IMR-90 (cell line): ENCODE results near the gene BTG3. TPM values are rescaled to one million over a fixed set of nuclear protein-coding genes. Genes with fewer than 3 reads are reported as not detected.

Experiments
- ATAC-seq: fragments of 200-7000 bp; cut with Tn5 transposase; 2 replicates; pipeline ENCODE4 v1.9.1; 2020; ENCODE audit warnings: low read depth, mild to moderate bottlenecking, moderate library complexity
- BruUV-seq: library from RNA; stranded (reverse); fragments of 400-500 nt; replicated peaks from 2 replicates; lab custom pipeline; 2021; lab: Mats Ljungman, UMichigan
- CTCF ChIA-PET: fragments of 300-600 bp; formaldehyde crosslinking; extraction: SDS; loops from one replicate; lab custom pipeline; 2021; ENCODE audit warnings: antibody characterized with exemption; lab: Yijun Ruan, JAX
- POLR2A ChIA-PET: fragments of 300-600 bp; sonication (Branson Sonifier 250); formaldehyde crosslinking; loops from one replicate; lab custom pipeline; 2022; ENCODE audit warnings: antibody characterized with exemption; ENCODE audit not compliant: unreplicated experiment; lab: Charles Lee
- DNase-seq: peaks from one replicate; pipeline ENCODE4 v3.0.0; 2013
- H2AFZ ChIP-seq: replicated peaks from 2 replicates; pipeline ENCODE3; 2013; ENCODE audit warnings: low read length, mild to moderate bottlenecking; ENCODE audit not compliant: poor library complexity
- H2AK5ac ChIP-seq: 2 replicates; pipeline ENCODE4 v1.6.1; 2013; ENCODE audit warnings: low read depth, low read length, inconsistent platforms
- H2AK9ac ChIP-seq: replicated peaks from 2 replicates; pipeline ENCODE3; 2013; ENCODE audit warnings: mild to moderate bottlenecking, low read depth, low read length, moderate library complexity; ENCODE audit not compliant: poor library complexity
- H2BK120ac ChIP-seq: 2 replicates; pipeline ENCODE4 v1.6.1; 2013; ENCODE audit warnings: low read depth, low read length, inconsistent platforms
- H2BK15ac ChIP-seq: 3 replicates; pipeline ENCODE4 v1.6.1; 2013; ENCODE audit warnings: low read depth, low read length, inconsistent platforms
- H2BK20ac ChIP-seq: 2 replicates; pipeline ENCODE4 v1.6.1; 2013; ENCODE audit warnings: low read depth, mild to moderate bottlenecking, inconsistent platforms, low read length, moderate library complexity
- H2BK5ac ChIP-seq: 2 replicates; pipeline ENCODE4 v1.6.1; 2013; ENCODE audit warnings: mild to moderate bottlenecking, low read depth, low read length, inconsistent platforms; ENCODE audit not compliant: poor library complexity, severe bottlenecking
- H3K14ac ChIP-seq: replicated peaks from 2 replicates; pipeline ENCODE4 v1.6.1; 2013; ENCODE audit warnings: low read depth, low read length, inconsistent platforms
- H3K18ac ChIP-seq: 2 replicates; pipeline ENCODE4 v1.6.1; 2013; ENCODE audit warnings: low read depth, low read length, control low read depth
- H3K23ac ChIP-seq: 2 replicates; pipeline ENCODE4 v1.6.1; 2013; ENCODE audit warnings: low read depth, low read length, inconsistent platforms
- H3K27ac ChIP-seq: 2 replicates; pipeline ENCODE4 v1.5.1; 2013; ENCODE audit warnings: mild to moderate bottlenecking, control low read depth, low read length; ENCODE audit not compliant: insufficient read depth
- H3K27me3 ChIP-seq: 2 replicates; pipeline ENCODE4 v1.6.1; 2013; ENCODE audit warnings: low read length; ENCODE audit not compliant: control insufficient read depth, insufficient read depth
- H3K36me3 ChIP-seq: 2 replicates; pipeline ENCODE4 v1.6.1; 2013; ENCODE audit warnings: low read length, mixed read lengths; ENCODE audit not compliant: control insufficient read depth, insufficient read depth
- H3K4ac ChIP-seq: 2 replicates; pipeline ENCODE4 v1.6.1; 2013; ENCODE audit warnings: low read depth, low read length, inconsistent platforms
- H3K4me1 ChIP-seq: 2 replicates; pipeline ENCODE4 v1.6.1; 2013; ENCODE audit warnings: low read length, mixed read lengths; ENCODE audit not compliant: control insufficient read depth, insufficient read depth
- H3K4me2 ChIP-seq: 2 replicates; pipeline ENCODE4 v1.6.1; 2013; ENCODE audit warnings: low read depth, mild to moderate bottlenecking, control low read depth, low read length, moderate library complexity
- H3K4me3 ChIP-seq: 2 replicates; pipeline ENCODE4 v1.5.1; 2013; ENCODE audit warnings: low read depth, mild to moderate bottlenecking, control low read depth, low read length, moderate library complexity; ENCODE audit not compliant: insufficient read depth
- H3K56ac ChIP-seq: 2 replicates; pipeline ENCODE4 v1.6.1; 2013; ENCODE audit warnings: low read length, inconsistent platforms; ENCODE audit not compliant: insufficient read depth; ENCODE audit errors: extremely low read depth
- H3K79me1 ChIP-seq, 2 experiments: 2 replicates each; pipeline ENCODE4 v1.6.1; 2013; ENCODE audit warnings: low read length in 2 of 2, inconsistent platforms in 1 of 2, low read depth in 1 of 2
- H3K9ac ChIP-seq: 2 replicates; pipeline ENCODE4 v1.6.1; 2013; ENCODE audit warnings: low read depth, low read length, control low read depth
- H3K9me1 ChIP-seq: 2 replicates; pipeline ENCODE4 v1.6.1; 2013; ENCODE audit warnings: low read length, inconsistent platforms; ENCODE audit not compliant: insufficient read depth
- H3K9me3 ChIP-seq: 2 replicates; pipeline ENCODE4 v1.6.1; 2013; ENCODE audit warnings: low read length; ENCODE audit not compliant: control insufficient read depth, insufficient read depth
- H4K20me1 ChIP-seq: 2 replicates; pipeline ENCODE4 v1.6.1; 2013; ENCODE audit warnings: low read length, inconsistent platforms; ENCODE audit not compliant: insufficient read depth
- H4K5ac ChIP-seq: 2 replicates; pipeline ENCODE4 v1.6.1; 2013; ENCODE audit warnings: mild to moderate bottlenecking, low read depth, low read length, control low read depth
- H4K8ac ChIP-seq, 2 experiments: 2 replicates each; pipeline ENCODE4 v1.6.1; 2013; ENCODE audit warnings: low read depth in 2 of 2, low read length in 2 of 2, control low read depth in 1 of 2, inconsistent platforms in 1 of 2
- H4K91ac ChIP-seq: 2 replicates; pipeline ENCODE4 v1.6.1; 2013; ENCODE audit warnings: low read depth, low read length, inconsistent platforms; ENCODE audit not compliant: insufficient read depth
- BHLHE40 ChIP-seq: fragments of 150-350 bp; IDR thresholded peaks from 2 replicates; pipeline ENCODE4 v1.6.1; 2016; ENCODE audit warnings: mild to moderate bottlenecking, low read depth, low read length
- CHD1 ChIP-seq: IDR thresholded peaks from 2 replicates; pipeline ENCODE4 v1.6.1; 2012; ENCODE audit warnings: low read depth, low read length, improper control_type of control experiment
- CTCF ChIP-seq: conservative IDR thresholded peaks from 2 replicates; pipeline ENCODE4 v1.5.1; 2012; ENCODE audit warnings: mild to moderate bottlenecking, low read depth, low read length, improper control_type of control experiment
- NFE2L2 ChIP-seq: fragments of 150-350 bp; IDR thresholded peaks from 2 replicates; pipeline ENCODE4 v1.6.1; 2016; ENCODE audit warnings: low read depth, mild to moderate bottlenecking, low read length
- POLR2A ChIP-seq: IDR thresholded peaks from 2 replicates; pipeline ENCODE4 v1.6.1; 2012; ENCODE audit warnings: mild to moderate bottlenecking, low read depth, low read length
- RAD21 ChIP-seq: IDR thresholded peaks from 2 replicates; pipeline ENCODE4 v1.6.1; 2012; ENCODE audit warnings: low read length, improper control_type of control experiment
- RCOR1 ChIP-seq: IDR thresholded peaks from 2 replicates; pipeline ENCODE4 v1.6.1; 2012; ENCODE audit warnings: mild to moderate bottlenecking, low read length, improper control_type of control experiment; ENCODE audit not compliant: insufficient replicate concordance
- RFX5 ChIP-seq: IDR thresholded peaks from 2 replicates; pipeline ENCODE4 v1.8.0; 2012; ENCODE audit warnings: low read depth, mild to moderate bottlenecking, low read length, moderate library complexity
- WGBS, 2 experiments: methylation state at CpG; one replicate each; pipeline versions ENCODE4 v1.1.5 to v1.1.7; 2013; ENCODE audit warnings: missing lambda C conversion rate in 2 of 2; ENCODE audit not compliant: insufficient read length in 1 of 2; ENCODE audit errors: extremely low coverage in 2 of 2; 5-methylcytosine and 5-hydroxymethylcytosine counted together
- dilution Hi-C: fragments of 300-500 bp; cut with HindIII; formaldehyde crosslinking; loops from one replicate; pipeline ENCODE4 v1.14.3; 2018; ENCODE audit warnings: low sequenced_read_pairs; ENCODE audit not compliant: unreplicated experiment
- in situ Hi-C: fragments of 300-500 bp; cut with MboI; formaldehyde crosslinking; loops from 3 replicates; pipeline ENCODE4 v1.14.3; 2019; ENCODE audit warnings: low sequenced_read_pairs, inconsistent platforms, mixed read lengths
- intact Hi-C: fragments of 100-400 bp; cut with micrococcal nuclease; formaldehyde crosslinking; loops from 2 replicates; pipeline ENCODE4 v1.10.0; 2022
- polyA plus RNA-seq, 3 experiments: library from polyadenylated mRNA; depleted of rRNA; stranded (reverse); fragments of >200 nt; gene quantifications; 2 replicates each; pipeline ENCODE4 v1.2.3, GENCODE V29; 2012; ENCODE audit warnings: low replicate concordance in 1 of 3
- total RNA-seq: library from RNA; depleted of rRNA; stranded (reverse); fragments of >200 nt; gene quantifications from 2 replicates; pipeline ENCODE4 v1.2.3, GENCODE V29; 2012
- TF ChIP-seq, protein P1 (sequence below): fragments of 150-350 bp; IDR thresholded peaks from 2 replicates; pipeline ENCODE4 v1.6.1; 2016; ENCODE audit warnings: low read depth, mild to moderate bottlenecking, low read length, moderate library complexity, borderline replicate concordance

The BTG3 gene
- total and polyA plus RNA-seq, 2 of the 4 experiments (the other 2 are of a cell fraction): 22.4 to 38.1 TPM

DNA sequence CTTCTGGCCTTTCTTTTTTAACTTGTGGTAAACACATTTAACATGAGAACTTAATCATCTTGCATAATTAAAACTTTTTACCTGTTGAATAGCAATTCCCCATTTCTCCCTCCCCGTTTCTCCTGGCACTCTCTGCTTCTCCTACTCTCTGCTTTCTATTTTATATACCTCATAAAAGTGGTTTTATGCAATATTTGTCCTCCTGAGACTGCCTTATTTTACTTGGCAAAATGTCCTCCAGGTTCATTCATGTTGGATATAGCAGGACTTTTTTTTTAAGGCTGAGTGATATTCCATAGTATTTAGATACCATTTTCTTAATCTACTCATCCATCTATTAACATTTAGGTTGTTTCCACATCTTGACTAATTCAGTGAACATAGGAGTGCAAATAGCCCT, 35.0 kb downstream of the BTG3 start:
- no peak overlapping the region for H3K4ac ChIP-seq
- ChIA-PET POLR2A (no interaction called here), CTCF (interaction anchor here (0.6 kb wide), 1 partner anchor 58 kb away, joined by 5 read pairs; no protein-coding TSS in a partner anchor)
- no peak overlapping the region for H2BK120ac ChIP-seq
- H2BK5ac ChIP-seq: no peak overlapping the region
- H3K27me3 ChIP-seq: peaks cover 4% of the 10 kb centered on the region
- intact Hi-C loops: no loop called here
- no peak overlapping the region for H2AFZ ChIP-seq
- H2AK9ac ChIP-seq: no peak overlapping the region
- no peaks in the 10 kb centered on the region for H3K79me1 ChIP-seq
- H2BK20ac ChIP-seq: no peak overlapping the region
- no peak overlapping the region for H4K5ac ChIP-seq
- no peak overlapping the region for H3K27ac ChIP-seq
- H4K8ac ChIP-seq: no peak overlapping the region
- no peaks in the 10 kb centered on the region for H3K9me3 ChIP-seq
- DNase-seq (no peak), ATAC-seq (no peak)
- TF ChIP-seq BHLHE40 (no peak), POLR2A (no peak), CHD1 (no peak), RAD21 (no peak), RFX5 (no peak), RCOR1 (no peak), NFE2L2 (no peak), CTCF (no peak)
- TF ChIP-seq, protein P1, sequence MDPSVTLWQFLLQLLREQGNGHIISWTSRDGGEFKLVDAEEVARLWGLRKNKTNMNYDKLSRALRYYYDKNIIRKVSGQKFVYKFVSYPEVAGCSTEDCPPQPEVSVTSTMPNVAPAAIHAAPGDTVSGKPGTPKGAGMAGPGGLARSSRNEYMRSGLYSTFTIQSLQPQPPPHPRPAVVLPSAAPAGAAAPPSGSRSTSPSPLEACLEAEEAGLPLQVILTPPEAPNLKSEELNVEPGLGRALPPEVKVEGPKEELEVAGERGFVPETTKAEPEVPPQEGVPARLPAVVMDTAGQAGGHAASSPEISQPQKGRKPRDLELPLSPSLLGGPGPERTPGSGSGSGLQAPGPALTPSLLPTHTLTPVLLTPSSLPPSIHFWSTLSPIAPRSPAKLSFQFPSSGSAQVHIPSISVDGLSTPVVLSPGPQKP: no peak
- H3K56ac ChIP-seq: no peak overlapping the region
- dilution Hi-C loops: no loop called here
- no TSS peak for BruUV-seq
- no peak overlapping the region for H3K4me2 ChIP-seq
- H2AK5ac ChIP-seq: no peak overlapping the region
- no CpG with 5 or more reads among the region's 1 CpG for WGBS, 2 experiments
- in situ Hi-C loops: no loop called here
- no peak overlapping the region for H3K18ac ChIP-seq
- H3K9ac ChIP-seq: no peak overlapping the region
- H3K9me1 ChIP-seq: no peaks in the 10 kb centered on the region
- no peak overlapping the region for H2BK15ac ChIP-seq
- no peak overlapping the region for H3K23ac ChIP-seq
- no peaks in the 10 kb centered on the region for H4K20me1 ChIP-seq
- H3K4me3 ChIP-seq: no peak overlapping the region
- H3K36me3 ChIP-seq: no peaks in the 10 kb centered on the region
- no peaks in the 10 kb centered on the region for H3K4me1 ChIP-seq
- no peak overlapping the region for H4K91ac ChIP-seq
- H3K14ac ChIP-seq: no peak overlapping the region
